PFSK-1 (cell line): ENCODE results near the gene ODAM.

ENCODE experiments used
- FOXP2 ChIP-seq: optimal IDR thresholded peaks from 2 replicates; pipeline ENCODE3; 2011; ENCODE audit warnings: borderline replicate concordance, control low read depth, inconsistent platforms; ENCODE audit not compliant: insufficient read depth; ENCODE audit errors: extremely low read length, extremely low read depth
- POLR2AphosphoS5 ChIP-seq: IDR thresholded peaks from 2 replicates; pipeline ENCODE4 v1.6.1; 2012; ENCODE audit warnings: low read depth, mild to moderate bottlenecking, control low read depth, low read length, moderate library complexity
- SIN3A ChIP-seq: IDR thresholded peaks from 2 replicates; pipeline ENCODE4 v1.6.1; 2012; ENCODE audit warnings: mild to moderate bottlenecking, low read length, moderate library complexity, borderline replicate concordance; ENCODE audit not compliant: insufficient read depth
- TAF1 ChIP-seq: IDR thresholded peaks from 2 replicates; pipeline ENCODE4 v1.6.1; 2012; ENCODE audit warnings: low read length, control low read depth, borderline replicate concordance; ENCODE audit not compliant: insufficient read depth
- TF ChIP-seq, protein P1 (sequence below), 2 experiments: IDR thresholded peaks; 2 replicates each; pipeline versions ENCODE4 v1.6.1 to v1.8.0; 2011 to 2012; ENCODE audit warnings: low read depth in 2 of 2, low read length in 2 of 2, control low read depth in 1 of 2, inconsistent platforms in 1 of 2, mild to moderate bottlenecking in 1 of 2, moderate library complexity in 1 of 2; ENCODE audit not compliant: insufficient read depth in 1 of 2

The ODAM gene

DNA sequence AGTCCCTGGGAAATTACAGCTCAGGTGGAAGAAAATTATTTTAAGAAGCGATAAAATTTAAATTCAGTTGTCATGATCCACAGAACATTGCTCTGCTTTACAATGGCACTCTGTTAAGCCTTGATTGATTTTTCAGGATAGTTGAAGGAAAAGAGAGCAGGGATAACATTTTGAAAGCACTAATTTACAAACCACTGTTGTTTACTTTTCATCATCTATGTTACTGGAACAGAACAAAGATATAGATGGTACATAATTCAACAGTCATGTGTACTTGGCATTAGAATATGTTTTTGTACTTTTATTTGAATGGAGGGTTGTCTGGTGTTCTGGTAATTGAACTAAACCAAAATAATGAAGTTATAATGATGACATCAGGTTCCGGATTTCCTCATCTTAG is 2.6 kb upstream of the ODAM start:
- no peak for TF ChIP-seq SIN3A
- TF ChIP-seq TAF1, result no peak
- no peak for TF ChIP-seq FOXP2
- TF ChIP-seq POLR2AphosphoS5, result no peak
- TF ChIP-seq, protein P1, sequence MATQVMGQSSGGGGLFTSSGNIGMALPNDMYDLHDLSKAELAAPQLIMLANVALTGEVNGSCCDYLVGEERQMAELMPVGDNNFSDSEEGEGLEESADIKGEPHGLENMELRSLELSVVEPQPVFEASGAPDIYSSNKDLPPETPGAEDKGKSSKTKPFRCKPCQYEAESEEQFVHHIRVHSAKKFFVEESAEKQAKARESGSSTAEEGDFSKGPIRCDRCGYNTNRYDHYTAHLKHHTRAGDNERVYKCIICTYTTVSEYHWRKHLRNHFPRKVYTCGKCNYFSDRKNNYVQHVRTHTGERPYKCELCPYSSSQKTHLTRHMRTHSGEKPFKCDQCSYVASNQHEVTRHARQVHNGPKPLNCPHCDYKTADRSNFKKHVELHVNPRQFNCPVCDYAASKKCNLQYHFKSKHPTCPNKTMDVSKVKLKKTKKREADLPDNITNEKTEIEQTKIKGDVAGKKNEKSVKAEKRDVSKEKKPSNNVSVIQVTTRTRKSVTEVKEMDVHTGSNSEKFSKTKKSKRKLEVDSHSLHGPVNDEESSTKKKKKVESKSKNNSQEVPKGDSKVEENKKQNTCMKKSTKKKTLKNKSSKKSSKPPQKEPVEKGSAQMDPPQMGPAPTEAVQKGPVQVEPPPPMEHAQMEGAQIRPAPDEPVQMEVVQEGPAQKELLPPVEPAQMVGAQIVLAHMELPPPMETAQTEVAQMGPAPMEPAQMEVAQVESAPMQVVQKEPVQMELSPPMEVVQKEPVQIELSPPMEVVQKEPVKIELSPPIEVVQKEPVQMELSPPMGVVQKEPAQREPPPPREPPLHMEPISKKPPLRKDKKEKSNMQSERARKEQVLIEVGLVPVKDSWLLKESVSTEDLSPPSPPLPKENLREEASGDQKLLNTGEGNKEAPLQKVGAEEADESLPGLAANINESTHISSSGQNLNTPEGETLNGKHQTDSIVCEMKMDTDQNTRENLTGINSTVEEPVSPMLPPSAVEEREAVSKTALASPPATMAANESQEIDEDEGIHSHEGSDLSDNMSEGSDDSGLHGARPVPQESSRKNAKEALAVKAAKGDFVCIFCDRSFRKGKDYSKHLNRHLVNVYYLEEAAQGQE (IDR thresholded peaks at IDR 0.05; ENCODE audit: insufficient read depth in 1 of 2, low read depth in 2 of 2, low read length in 2 of 2), result no peak

DNA sequence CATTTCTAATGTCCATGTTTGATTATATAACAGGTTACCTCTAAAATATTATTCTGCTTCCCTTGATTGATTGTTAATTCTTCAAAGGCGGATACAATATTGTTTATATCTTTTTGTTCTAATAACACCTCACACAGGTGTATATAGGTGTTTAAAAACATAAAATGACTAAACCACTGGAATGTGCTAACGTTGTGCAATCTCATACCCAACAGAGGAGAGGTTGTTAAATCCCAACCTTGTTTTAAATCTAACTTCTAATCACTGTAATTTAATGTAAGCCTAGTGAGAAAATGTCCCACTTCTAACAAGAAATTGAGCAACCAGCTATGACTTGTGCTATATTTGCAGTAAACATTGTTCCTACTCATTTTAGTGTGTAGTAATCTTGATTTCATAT is 1.3 kb downstream of the ODAM start:
- TF ChIP-seq TAF1 (no peak), SIN3A (no peak), POLR2AphosphoS5 (no peak), FOXP2 (no peak)
- TF ChIP-seq, protein P1 (IDR thresholded peaks at IDR 0.05; ENCODE audit: insufficient read depth in 1 of 2, low read depth in 2 of 2, low read length in 2 of 2), result no peak

DNA sequence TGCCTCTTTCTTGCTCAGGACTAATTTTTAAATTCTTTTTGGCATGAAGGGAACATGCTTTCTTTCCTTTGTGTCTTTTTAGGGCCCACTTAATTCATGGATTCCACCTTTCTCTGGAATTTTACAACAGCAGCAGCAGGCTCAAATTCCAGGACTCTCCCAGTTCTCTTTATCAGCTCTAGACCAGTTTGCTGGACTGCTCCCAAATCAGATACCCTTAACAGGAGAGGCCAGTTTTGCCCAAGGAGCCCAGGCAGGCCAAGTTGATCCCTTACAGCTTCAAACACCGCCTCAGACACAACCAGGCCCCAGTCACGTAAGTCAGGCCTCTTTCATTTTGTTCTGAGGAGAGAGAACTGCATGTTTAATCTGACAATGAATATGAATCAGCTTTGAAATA is 2.3 kb downstream of the ODAM start:
- TF ChIP-seq FOXP2 (no peak), SIN3A (no peak), TAF1 (no peak), POLR2AphosphoS5 (no peak)
- TF ChIP-seq, protein P1 (IDR thresholded peaks at IDR 0.05; ENCODE audit: insufficient read depth in 1 of 2, low read depth in 2 of 2, low read length in 2 of 2), result no peak

DNA sequence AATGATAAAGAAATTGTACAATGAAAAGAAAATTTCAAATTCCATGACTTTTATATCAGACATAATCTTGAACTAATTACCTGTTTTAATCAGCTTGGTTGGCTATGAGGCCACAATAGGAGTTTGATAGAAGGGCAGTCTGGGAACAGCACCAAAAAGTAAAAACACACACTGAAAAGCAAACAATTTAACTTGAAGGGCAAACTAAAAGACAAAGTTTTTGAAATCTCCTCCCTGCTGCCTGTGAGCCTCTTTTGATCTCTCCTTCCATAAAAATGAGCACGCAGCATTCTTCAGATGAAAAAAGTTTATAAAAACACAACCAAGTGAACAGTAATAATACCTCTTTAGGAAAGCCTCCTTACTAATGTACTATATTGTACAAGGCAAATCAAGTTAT is 8.1 kb downstream of the ODAM start:
- TF ChIP-seq FOXP2 (no peak), TAF1 (no peak), SIN3A (no peak), POLR2AphosphoS5 (no peak)
- TF ChIP-seq, protein P1 (IDR thresholded peaks at IDR 0.05; ENCODE audit: insufficient read depth in 1 of 2, low read depth in 2 of 2, low read length in 2 of 2), result no peak

DNA sequence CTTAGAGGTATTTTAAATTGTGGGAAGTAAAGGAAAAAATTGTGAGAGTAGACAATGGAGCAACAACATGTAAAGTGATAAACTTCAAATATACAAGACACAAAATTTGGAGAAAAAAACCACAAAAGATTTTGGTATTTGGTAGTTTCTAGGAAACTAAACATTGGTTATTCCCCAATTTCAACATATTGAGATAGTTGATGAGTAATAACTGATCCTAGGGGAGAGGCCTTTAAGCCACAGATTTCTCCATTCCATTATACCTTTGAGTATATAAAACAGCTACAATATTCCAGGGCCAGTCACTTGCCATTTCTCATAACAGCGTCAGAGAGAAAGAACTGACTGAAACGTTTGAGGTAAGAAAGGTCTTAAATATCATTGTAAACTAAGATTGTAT is 30.3 kb downstream of the ODAM start, which contains the start of gene FDCSP:
Gene FDCSP (plus strand): TSS at position 301 of the 400 bp plus-strand sequence. CDS start 5,071 bp downstream, outside the sequence.
- TF ChIP-seq, protein P1 (IDR thresholded peaks at IDR 0.05; ENCODE audit: insufficient read depth in 1 of 2, low read depth in 2 of 2, low read length in 2 of 2), result no peak
- TF ChIP-seq SIN3A (no peak), POLR2AphosphoS5 (no peak), TAF1 (no peak), FOXP2 (no peak)
